Upper lobe of left lung (tissue), 6 donors: ENCODE measurements around the gene FNDC1. TPM values are rescaled to one million over a fixed set of nuclear protein-coding genes. Genes with fewer than 3 reads are reported as not detected.

Experiments
- ATAC-seq, 2 donors: fragments of 200-7000 bp; cut with Tn5 transposase; one replicate each; pipeline ENCODE4 v1.9.1; 2022; ENCODE audit warnings: mild to moderate bottlenecking in 2 of 2, moderate library complexity in 2 of 2; ENCODE audit not compliant: low FRiP score in 2 of 2
- DNase-seq, 2 donors: peaks; one replicate each; pipeline ENCODE4 v3.0.0-alpha.2; 2019 to 2020
- H3K27ac ChIP-seq, 4 donors: fragments of 200-600 bp; sonication (generic); one replicate each; pipeline ENCODE4 v1.5.1; 2016 to 2019
- H3K27me3 ChIP-seq, 4 donors: fragments of 200-600 bp; sonication (generic); one replicate each; pipeline ENCODE4 v1.5.1; 2017 to 2019
- H3K36me3 ChIP-seq, 4 donors: fragments of 200-600 bp; sonication (generic); one replicate each; pipeline ENCODE4 v1.5.1; 2016 to 2019
- H3K4me1 ChIP-seq, 4 donors: fragments of 200-600 bp; sonication (generic); one replicate each; pipeline ENCODE4 v1.5.1; 2018 to 2019
- H3K4me3 ChIP-seq, 4 donors: fragments of 200-600 bp; sonication (generic); one replicate each; pipeline ENCODE4 v1.5.1; 2017 to 2019; ENCODE audit warnings: mild to moderate bottlenecking in 2 of 4, moderate library complexity in 1 of 4
- H3K9me3 ChIP-seq, 4 donors: fragments of 200-600 bp; sonication (generic); one replicate each; pipeline ENCODE4 v1.5.1; 2018 to 2019
- EP300 ChIP-seq, 4 donors: sonication (generic); formaldehyde crosslinking; IDR thresholded peaks; one replicate each; pipeline ENCODE4 v1.5.1; 2017; ENCODE audit warnings: antibody characterized with exemption in 4 of 4, control low read depth in 2 of 4
- POLR2A ChIP-seq, 4 donors: fragments of 450-650 bp; IDR thresholded peaks; one replicate each; pipeline ENCODE4 v1.5.1; 2016 to 2017; ENCODE audit warnings: antibody characterized with exemption in 4 of 4, mild to moderate bottlenecking in 2 of 4
- POLR2AphosphoS5 ChIP-seq, 2 donors: sonication (generic); formaldehyde crosslinking; IDR thresholded peaks; one replicate each; pipeline ENCODE4 v1.5.1; 2017; ENCODE audit warnings: antibody characterized with exemption in 2 of 2
- WGBS, 2 donors: methylation state at CpG; one replicate each; pipeline ENCODE4 v1.1.5; 2017 to 2018; 5-methylcytosine and 5-hydroxymethylcytosine counted together
- total RNA-seq, 6 donors: library from RNA; depleted of rRNA in 4 of 6; stranded (reverse); fragments of >200 nt in 4 of 6; gene quantifications; one replicate each; pipeline versions ENCODE4 v1.1.0 to v1.2.1, GENCODE V29; 2016 to 2021
- TF ChIP-seq, protein P1 (sequence below), 6 experiments: fragments of 450-650 bp in 4 of 6; fragments of 200-600 bp in 2 of 6; sonication (generic) in 2 of 6; IDR thresholded peaks; one replicate each; pipeline ENCODE4 v1.5.1; 2016 to 2019; ENCODE audit warnings: antibody characterized with exemption in 6 of 6
- donor health status: DM: no; HTN: no; CAD: no; lungs with moderate emphysema.
- donor health status: DM: no; HTN: yes; CAD: no; lungs with severe emphysema.

Gene FNDC1
- total RNA-seq, 6 donors from 2014 or later: 0.30 to 1.8 (median 0.65) TPM; not detected in 2

DNA sequence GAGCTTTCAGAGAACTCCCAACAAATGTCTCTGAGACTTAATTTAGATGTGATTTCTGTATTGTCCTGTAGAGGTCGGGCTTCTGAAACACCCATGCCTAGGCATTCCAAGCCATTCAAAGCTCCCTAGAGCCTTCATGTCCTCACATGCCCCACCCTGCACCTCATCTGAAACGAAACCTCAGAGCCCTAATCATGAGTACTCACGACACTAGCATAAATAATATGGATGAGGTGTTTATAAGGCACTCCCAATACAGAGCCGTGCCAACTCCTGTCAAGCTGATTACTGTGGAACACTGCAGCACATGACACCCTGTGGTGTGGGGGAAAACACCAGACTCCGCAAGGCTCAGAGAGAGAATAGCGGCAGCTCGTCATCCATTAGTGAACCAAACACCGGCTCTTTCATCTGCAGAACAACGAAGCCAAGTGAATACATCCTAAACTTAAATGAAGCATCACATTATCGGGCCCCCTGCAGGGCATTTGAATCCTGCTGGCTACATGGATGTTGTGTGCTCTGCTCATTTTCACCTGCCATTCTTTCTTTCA is 83.8 kb downstream of the FNDC1 start:
- Histone ChIP-seq H3K4me1 (peaks cover 0 to 3% (median 0%) of the 10 kb centered on the region in 4 donors), H3K27ac (no peak overlapping the region), H3K27me3 (no peaks in the 10 kb centered on the region), H3K4me3 (no peak overlapping the region), H3K9me3 (no peaks in the 10 kb centered on the region), H3K36me3 (no peaks in the 10 kb centered on the region)
- WGBS, 2 donors: 53 to 56% methylated on average over 10 of the region's 10 CpGs
- TF ChIP-seq POLR2A (IDR thresholded peaks at IDR 0.05): no peak
- TF ChIP-seq, protein P1, sequence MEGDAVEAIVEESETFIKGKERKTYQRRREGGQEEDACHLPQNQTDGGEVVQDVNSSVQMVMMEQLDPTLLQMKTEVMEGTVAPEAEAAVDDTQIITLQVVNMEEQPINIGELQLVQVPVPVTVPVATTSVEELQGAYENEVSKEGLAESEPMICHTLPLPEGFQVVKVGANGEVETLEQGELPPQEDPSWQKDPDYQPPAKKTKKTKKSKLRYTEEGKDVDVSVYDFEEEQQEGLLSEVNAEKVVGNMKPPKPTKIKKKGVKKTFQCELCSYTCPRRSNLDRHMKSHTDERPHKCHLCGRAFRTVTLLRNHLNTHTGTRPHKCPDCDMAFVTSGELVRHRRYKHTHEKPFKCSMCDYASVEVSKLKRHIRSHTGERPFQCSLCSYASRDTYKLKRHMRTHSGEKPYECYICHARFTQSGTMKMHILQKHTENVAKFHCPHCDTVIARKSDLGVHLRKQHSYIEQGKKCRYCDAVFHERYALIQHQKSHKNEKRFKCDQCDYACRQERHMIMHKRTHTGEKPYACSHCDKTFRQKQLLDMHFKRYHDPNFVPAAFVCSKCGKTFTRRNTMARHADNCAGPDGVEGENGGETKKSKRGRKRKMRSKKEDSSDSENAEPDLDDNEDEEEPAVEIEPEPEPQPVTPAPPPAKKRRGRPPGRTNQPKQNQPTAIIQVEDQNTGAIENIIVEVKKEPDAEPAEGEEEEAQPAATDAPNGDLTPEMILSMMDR (IDR thresholded peaks at IDR 0.05): peak in 5 of 6 experiments; percentile 22 to 48 (median 37)
- DNase-seq (no peak), ATAC-seq (peak; percentile 67 to 78)

DNA sequence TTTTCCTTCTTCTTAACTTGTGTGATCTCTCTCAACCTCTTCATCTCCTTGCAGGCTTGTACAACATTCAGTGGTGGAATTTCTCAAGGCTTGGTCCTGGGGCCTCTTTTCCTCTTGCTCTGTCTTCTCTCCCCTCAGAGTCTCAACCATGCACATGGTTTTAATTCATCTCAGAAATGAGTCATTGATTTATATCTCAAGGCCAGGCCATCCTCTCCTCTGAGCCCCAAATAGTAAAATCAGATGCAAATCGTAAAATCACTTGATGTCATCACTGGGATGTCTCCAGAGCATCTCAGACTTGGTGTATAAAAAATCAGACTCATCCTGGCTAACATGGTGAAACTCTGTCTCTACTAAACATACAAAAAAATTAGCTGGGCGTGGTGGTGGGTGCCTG is 85.0 kb downstream of the FNDC1 start:
- H3K36me3 ChIP-seq: no peaks in the 10 kb centered on the region
- WGBS, 2 donors: 75 to 80% methylated on average over 2 of the region's 2 CpGs
- H3K27me3 ChIP-seq: no peaks in the 10 kb centered on the region
- TF ChIP-seq EP300 (IDR thresholded peaks at IDR 0.05): no peak
- TF ChIP-seq POLR2A (IDR thresholded peaks at IDR 0.05): no peak
- TF ChIP-seq, protein P1 (IDR thresholded peaks at IDR 0.05): no peak
- TF ChIP-seq POLR2AphosphoS5 (IDR thresholded peaks at IDR 0.05): no peak
- H3K27ac ChIP-seq: no peak overlapping the region
- H3K4me3 ChIP-seq: no peak overlapping the region
- no peaks in the 10 kb centered on the region for H3K9me3 ChIP-seq
- ATAC-seq (no peak), DNase-seq (no peak)
- H3K4me1 ChIP-seq: peaks cover 0 to 3% (median 0%) of the 10 kb centered on the region in 4 donors

DNA sequence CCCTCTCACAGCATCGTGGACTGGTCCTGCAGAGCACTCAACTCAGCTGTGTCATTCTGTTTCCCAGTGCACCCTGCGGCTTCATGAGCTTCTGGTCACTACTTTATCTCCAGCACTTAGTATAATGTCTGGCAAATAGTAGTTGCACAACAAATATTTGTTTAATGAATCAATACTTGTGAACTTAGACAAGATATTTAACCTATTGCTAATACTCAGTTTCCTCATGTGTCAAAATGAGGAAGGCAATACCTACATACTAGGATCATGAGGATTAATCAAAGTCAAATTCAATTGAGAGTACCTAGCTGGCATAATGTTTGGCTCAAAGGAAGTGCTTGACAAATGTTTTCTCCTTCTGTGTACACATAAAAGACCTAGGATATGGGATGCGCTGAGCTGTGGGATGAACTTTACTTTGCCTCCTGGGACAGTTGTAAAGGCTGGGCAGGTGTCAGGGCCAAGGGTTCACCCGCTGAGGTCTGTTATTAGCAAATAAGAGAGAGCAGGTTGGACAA is 86.3 kb downstream of the FNDC1 start:
- no peaks in the 10 kb centered on the region for H3K36me3 ChIP-seq
- H3K4me3 ChIP-seq: no peak overlapping the region
- H3K27ac ChIP-seq: no peak overlapping the region
- no peaks in the 10 kb centered on the region for H3K27me3 ChIP-seq
- no peak for TF ChIP-seq EP300 (IDR thresholded peaks at IDR 0.05)
- no peak for TF ChIP-seq POLR2A (IDR thresholded peaks at IDR 0.05)
- TF ChIP-seq, protein P1 (IDR thresholded peaks at IDR 0.05): no peak
- TF ChIP-seq POLR2AphosphoS5 (IDR thresholded peaks at IDR 0.05): no peak
- WGBS, 2 donors: 76 to 80% methylated on average over 4 of the region's 4 CpGs
- no peak for DNase-seq
- ATAC-seq: no peak
- H3K9me3 ChIP-seq: no peaks in the 10 kb centered on the region
- H3K4me1 ChIP-seq: peaks cover 0 to 3% (median 0%) of the 10 kb centered on the region in 4 donors

DNA sequence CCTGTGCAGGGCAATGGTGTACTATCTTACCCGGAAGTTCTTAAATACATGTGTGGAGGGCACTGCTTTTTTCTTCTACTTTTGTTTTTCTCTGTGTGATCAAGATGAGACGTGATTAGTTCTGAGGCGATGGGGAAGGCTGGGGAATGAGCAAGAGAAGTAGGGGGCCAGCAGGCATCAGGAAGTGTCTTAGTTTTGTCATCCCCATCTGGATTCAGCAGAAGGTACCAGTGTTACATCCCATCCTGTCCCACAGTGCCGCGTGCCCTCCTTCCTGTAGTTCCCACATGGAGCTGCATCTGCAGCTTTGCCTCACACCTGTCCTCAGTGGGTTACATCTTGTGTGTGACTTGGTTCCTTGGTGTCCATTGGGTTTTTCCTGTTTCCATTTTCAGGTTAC is 86.9 kb downstream of the FNDC1 start:
- WGBS, 2 donors: 96 to 97% methylated on average over 5 of the region's 5 CpGs
- no peak overlapping the region for H3K4me3 ChIP-seq
- no peaks in the 10 kb centered on the region for H3K36me3 ChIP-seq

More for the DNA sequence above, 86.9 kb downstream of the FNDC1 start:
- TF ChIP-seq POLR2A (IDR thresholded peaks at IDR 0.05) (no peak), POLR2AphosphoS5 (IDR thresholded peaks at IDR 0.05) (no peak), EP300 (IDR thresholded peaks at IDR 0.05) (no peak)
- TF ChIP-seq, protein P1 (IDR thresholded peaks at IDR 0.05): no peak
- DNase-seq (no peak), ATAC-seq (no peak)
- Histone ChIP-seq H3K4me1 (peaks cover 0 to 3% (median 0%) of the 10 kb centered on the region in 4 donors), H3K9me3 (no peaks in the 10 kb centered on the region), H3K27ac (no peak overlapping the region), H3K27me3 (no peaks in the 10 kb centered on the region)
